GM21737 (cell line): Measurements from ENCODE around the gene RAF1.
"Not testable (repeated sequence)": the region's sequence is repeated elsewhere in the genome, so short reads cannot be mapped to it uniquely, and the experiment has no call there.

Source experiments
- ATAC-seq: cut with Tn5 transposase; IDR thresholded peaks from one replicate; pipeline ENCODE4 v1.9.1; 2021; ENCODE audit warnings: mild to moderate bottlenecking, moderate library complexity; ENCODE audit not compliant: unreplicated experiment

Gene RAF1

GRCh38 chr3:12643010-12643380 lies 20.9 kb downstream of the RAF1 start:
- ATAC-seq, result no peak

DNA sequence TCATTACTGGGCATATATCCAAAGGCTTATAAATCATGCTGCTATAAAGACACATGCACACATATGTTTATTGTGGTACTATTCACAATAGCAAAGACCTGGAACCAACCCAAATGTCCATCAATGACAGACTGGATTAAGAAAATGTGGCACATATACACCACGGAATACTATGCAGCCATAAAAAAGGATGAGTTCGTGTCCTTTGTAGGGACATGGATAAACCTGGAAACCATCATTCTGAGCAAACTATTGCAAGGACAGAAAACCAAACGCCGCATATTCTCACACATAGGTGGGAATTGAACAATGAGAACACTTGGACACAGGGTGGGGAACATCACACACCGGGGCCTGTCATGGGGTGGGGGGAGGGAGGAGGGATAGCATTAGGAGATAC lies 23.1 kb downstream of the RAF1 start:
- ATAC-seq, result not testable (repeated sequence)

DNA sequence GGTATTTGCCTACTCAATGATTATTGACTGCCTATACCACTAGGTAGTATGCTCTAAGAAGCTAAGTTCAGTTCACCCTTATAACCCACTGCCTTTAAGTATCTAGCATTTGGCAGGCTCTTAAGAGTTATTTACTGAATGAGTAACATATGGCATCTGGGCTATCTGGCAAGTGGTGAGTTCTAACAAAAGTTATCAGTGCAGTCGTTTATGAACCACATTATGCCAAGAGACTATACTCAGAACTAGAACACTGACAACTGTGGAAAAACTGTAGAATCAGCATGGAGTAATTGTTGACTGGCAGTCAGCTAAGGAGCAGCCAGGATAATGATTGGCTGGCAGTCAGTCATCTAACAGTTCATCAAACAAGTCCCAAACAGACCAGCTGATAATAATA lies 25.8 kb downstream of the RAF1 start:
- ATAC-seq, result no peak

- no peak for ATAC-seq
Measured at GRCh38 chr3:12633108-12633507, 30.8 kb downstream of the RAF1 start.

DNA sequence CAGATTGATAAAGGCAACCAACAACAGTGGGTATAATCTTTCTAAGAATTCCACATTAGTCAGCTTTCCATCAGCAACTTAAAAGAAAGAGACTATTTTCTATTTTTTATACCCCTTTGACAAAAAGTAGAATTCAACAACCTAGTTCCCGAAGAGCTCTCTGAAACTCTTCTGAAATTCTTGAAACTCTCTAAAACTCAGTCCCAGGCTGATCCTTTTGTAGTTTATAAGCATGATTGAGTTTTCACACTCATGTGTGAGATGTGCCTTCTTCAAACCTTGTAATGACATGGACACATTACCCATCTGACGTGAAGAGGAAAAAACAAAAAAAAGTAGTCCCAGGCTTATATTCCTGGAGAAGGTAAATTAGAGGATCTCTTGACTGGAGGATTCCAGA lies 31.4 kb downstream of the RAF1 start:
- ATAC-seq, result no peak

- not testable (repeated sequence) for ATAC-seq
Measured at GRCh38 chr3:12630843-12631242, 33.1 kb downstream of the RAF1 start.

DNA sequence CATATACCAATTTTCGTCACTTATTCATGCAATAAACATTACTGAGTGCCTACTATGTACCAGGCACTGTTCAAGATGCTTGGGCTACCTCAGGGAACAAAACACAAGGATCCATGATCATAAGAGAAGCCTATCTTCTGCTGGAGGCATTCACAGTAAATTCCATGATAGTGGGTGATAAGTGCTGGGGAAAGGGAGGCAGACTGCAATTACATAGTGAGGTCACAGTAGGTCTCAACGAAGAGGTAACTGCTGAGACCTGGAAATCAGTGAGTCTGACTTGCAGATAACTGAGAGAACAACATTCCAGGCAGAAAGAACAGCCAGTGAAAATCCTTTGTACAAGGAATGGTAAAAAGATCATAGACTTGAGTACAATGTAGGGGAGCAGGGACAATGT lies 33.6 kb downstream of the RAF1 start:
- ATAC-seq, result no peak

DNA sequence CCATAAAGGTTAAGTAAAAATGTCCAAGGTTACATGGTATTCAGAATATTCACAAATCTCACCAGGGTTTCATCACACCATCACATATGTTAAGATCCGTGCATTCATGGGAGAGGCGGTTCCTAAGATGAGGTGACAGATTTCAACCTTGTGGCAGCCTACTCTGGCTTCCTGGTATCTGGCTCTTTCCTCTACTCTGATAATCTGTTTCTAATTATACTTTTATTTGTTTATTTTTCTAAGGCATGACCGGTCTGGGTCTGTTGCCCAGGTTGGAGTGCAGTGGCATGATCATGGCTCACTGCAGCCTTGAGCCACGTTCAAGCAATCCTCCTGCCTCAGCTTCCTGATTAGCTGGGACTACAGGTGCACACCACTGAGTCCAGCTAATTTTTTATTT lies 34.4 kb downstream of the RAF1 start:
- no peak for ATAC-seq

GRCh38 chr3:12628813-12629212 lies 35.1 kb downstream of the RAF1 start:
- ATAC-seq, result no peak

- ATAC-seq, result no peak
Measured at GRCh38 chr3:12627370-12627769, 36.5 kb downstream of the RAF1 start.

DNA sequence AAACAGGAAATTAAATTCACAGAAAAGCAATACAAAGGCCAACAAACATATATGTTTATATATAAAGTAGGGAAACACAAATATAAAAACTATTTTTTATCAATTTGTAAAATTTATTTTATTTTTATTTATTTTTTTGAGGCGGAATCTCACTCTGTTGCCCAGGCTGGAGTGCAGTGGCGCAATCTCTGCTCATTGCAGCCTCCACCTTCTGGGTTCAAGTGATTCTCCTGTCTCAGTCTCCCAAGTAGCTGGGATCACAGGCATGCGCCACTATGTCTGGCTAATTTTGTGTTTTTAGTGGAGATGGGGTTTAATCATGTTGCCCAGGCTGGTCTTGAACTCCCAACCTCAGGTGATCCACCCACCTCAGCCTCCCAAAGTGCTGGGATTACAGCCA lies 39.0 kb downstream of the RAF1 start:
- ATAC-seq, result not testable (repeated sequence)

DNA sequence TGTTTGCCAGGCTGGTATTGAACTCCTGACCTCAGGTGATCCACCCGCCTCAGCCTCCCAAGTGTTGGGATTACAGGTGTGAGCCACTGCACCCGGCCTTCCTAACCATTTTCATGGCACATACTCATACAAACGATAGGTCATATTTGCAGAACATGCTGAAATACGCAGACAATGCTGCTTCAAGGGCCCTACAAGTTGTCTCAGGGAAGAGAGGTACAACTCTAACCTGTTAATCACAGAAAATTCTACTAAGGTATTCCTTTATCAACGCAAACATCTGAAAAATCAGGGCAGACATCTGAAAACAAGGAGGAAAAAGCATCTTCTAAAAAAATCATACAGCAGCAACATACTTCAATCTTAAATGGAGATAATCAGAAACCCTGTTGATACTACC lies 39.9 kb downstream of the RAF1 start:
- no peak for ATAC-seq

- ATAC-seq, result no peak
Measured at GRCh38 chr3:12622335-12622734, 41.6 kb downstream of the RAF1 start.

DNA sequence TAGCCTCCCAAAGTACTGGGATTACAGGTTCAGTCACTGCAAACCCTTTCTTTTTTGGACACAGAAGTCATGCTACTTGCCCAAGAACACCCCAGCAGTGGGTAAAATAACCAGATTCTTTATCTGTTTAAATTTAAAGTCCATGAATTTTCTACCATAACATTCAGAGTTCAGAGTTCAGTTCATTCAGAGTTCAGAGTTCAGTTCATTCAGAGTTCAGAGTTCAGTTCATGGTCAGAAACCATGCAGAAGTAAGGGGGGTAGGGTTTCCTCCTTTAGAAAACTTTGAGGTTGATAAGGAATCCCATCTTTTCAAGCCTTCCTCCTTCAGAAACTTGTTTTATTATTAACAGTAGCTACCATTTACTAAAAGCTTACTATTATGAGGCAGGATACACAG lies 43.2 kb downstream of the RAF1 start:
- no peak for ATAC-seq

GRCh38 chr3:12620305-12620704 lies 43.6 kb downstream of the RAF1 start:
- no peak for ATAC-seq

DNA sequence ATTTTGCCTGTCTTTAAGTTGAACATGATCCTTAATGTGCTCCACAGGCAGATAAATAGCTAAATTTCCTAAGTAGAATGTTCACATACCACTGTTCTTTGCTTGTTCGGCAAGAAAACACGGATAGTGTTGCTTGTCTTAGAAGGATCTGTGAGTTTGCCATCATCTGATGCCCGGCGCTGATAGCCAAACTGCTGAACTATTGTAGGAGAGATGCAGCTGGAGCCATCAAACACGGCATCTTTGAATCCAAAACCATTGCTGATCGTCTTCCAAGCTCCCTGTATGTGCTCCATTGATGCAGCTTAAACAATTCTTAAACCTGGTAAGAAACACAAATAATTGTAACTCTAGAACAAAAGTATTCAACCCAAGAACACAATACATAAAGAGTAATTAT lies 45.5 kb downstream of the RAF1 start:
- ATAC-seq, result no peak

- ATAC-seq, result no peak
Measured at GRCh38 chr3:12615266-12615665, 48.7 kb downstream of the RAF1 start.

DNA sequence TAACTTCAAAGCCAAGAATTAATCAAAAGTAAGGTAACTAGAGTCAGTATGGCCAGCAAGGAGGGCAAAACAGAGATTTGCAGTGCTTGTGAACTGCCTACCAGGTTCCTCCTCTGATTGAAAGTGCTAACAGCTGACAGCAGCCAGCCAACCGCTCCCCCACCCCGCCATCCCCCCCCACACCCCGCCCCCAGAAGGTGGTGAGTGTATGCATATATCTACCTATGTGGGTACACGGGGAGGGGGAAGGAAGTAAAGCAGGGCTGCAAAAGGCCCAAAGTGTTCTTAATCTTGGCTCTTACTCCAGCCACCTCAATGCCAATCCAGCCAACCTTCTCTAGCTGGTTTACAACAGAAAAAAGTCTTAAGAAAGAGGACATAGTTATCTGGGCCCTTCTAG lies 50.7 kb downstream of the RAF1 start:
- ATAC-seq, result no peak

- ATAC-seq, result no peak
Measured at GRCh38 chr3:12612514-12613226, 51.2 kb downstream of the RAF1 start.

DNA sequence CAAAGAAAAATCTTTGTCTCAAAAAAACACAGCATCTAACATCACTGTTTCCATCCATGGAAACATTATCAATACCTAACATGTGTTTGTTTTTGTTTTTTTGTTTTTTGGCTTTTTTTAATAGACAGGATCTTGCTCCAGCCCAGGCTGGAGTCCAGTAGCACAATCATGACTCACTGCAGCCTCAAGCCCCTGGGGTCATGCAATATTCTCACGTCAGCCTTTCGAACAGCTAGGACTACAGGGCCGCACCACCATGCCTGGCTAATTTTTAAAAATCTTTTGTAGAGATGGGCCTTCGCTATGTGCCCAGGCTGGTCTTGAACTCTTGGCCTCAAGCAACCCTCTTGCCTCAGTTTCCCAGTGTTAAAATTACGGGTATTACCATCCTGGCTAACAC lies 52.8 kb downstream of the RAF1 start:
- ATAC-seq, result no peak

DNA sequence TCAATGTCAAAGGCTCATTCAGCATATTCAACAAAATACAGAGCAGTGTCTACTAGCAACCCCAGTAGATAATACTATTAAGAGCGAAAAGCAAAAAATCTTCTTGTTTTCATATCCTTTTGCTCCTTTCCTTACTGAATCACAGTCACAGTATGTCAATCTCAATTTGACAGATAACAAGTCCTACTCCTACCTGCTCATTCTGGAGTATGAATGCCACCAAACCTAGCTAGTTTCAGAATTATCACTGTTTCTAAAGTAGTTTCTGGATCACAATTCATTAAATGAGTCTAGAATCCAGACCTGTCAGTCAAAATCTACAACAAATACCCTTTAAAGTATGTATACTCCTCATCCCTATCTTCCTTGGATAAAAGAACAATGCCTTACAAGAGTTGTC lies 55.5 kb downstream of the RAF1 start:
- no peak for ATAC-seq

- no peak for ATAC-seq
Measured at GRCh38 chr3:12603969-12604368, 59.9 kb downstream of the RAF1 start.

GRCh38 chr3:12601072-12601471 lies 62.8 kb downstream of the RAF1 start:
- ATAC-seq, result no peak
